HepG2 (cell line): Measurements from ENCODE around the gene CMTM8. TPM values are rescaled to one million over a fixed set of nuclear protein-coding genes. Genes with fewer than 3 reads are reported as not detected.
A peak's percentile ranks its signal among the peaks of the same experiment; 100 is the strongest.

ENCODE experiments used
- E2F5 ChIP-seq: sonication (generic); formaldehyde crosslinking; conservative IDR thresholded peaks from 2 replicates; pipeline ENCODE4 v1.4.0; 2020; ENCODE audit warnings: missing genetic modification reagents
- FOXM1 ChIP-seq: sonication (generic); formaldehyde crosslinking; IDR thresholded peaks from 2 replicates; pipeline ENCODE4 v1.5.0; 2020; ENCODE audit warnings: missing genetic modification reagents
- MEF2D ChIP-seq: sonication (generic); formaldehyde crosslinking; IDR thresholded peaks from 2 replicates; pipeline ENCODE4 v1.5.1; 2020; ENCODE audit warnings: mild to moderate bottlenecking, missing genetic modification reagents
- NFYC ChIP-seq: IDR thresholded peaks from 2 replicates; pipeline ENCODE4 v1.6.1; 2016; ENCODE audit warnings: missing genetic modification reagents, missing compliant biosample characterization
- SNAI1 ChIP-seq: sonication (generic); formaldehyde crosslinking; IDR thresholded peaks from 2 replicates; pipeline ENCODE4 v1.5.0; 2020; ENCODE audit warnings: mild to moderate bottlenecking, missing genetic modification reagents, borderline replicate concordance
- TFAP4 ChIP-seq: sonication (generic); IDR thresholded peaks from 2 replicates; pipeline ENCODE4 v1.6.1; 2016; ENCODE audit warnings: low read depth, borderline replicate concordance
- ZC3H4 ChIP-seq: sonication (generic); formaldehyde crosslinking; IDR thresholded peaks from 2 replicates; pipeline ENCODE4 v1.4.0; 2020; ENCODE audit warnings: missing genetic modification reagents, borderline replicate concordance
- ZFP41 ChIP-seq: sonication (generic); formaldehyde crosslinking; IDR thresholded peaks from 2 replicates; pipeline ENCODE4 v1.4.0; 2020; ENCODE audit warnings: mild to moderate bottlenecking, missing genetic modification reagents, borderline replicate concordance
- ZFYVE20 ChIP-seq: sonication (generic); formaldehyde crosslinking; IDR thresholded peaks from 2 replicates; pipeline ENCODE4 v1.8.0; 2023; ENCODE audit warnings: low read depth, mild to moderate bottlenecking, moderate library complexity, missing genetic modification reagents, borderline replicate concordance
- ZNF160 ChIP-seq: sonication (generic); formaldehyde crosslinking; IDR thresholded peaks from 2 replicates; pipeline ENCODE4 v1.8.0; 2022; ENCODE audit warnings: mild to moderate bottlenecking, inconsistent platforms, missing genetic modification reagents
- ZNF501 ChIP-seq: sonication (generic); formaldehyde crosslinking; IDR thresholded peaks from 2 replicates; pipeline ENCODE4 v1.5.1; 2020; ENCODE audit warnings: mild to moderate bottlenecking, moderate library complexity, missing genetic modification reagents
- ZNF577 ChIP-seq: sonication (generic); formaldehyde crosslinking; IDR thresholded peaks from 2 replicates; pipeline ENCODE4 v1.4.0; 2020; ENCODE audit warnings: mild to moderate bottlenecking, low read depth, missing genetic modification reagents, borderline replicate concordance
- ZNF607 ChIP-seq: sonication (generic); formaldehyde crosslinking; IDR thresholded peaks from 2 replicates; pipeline ENCODE4 v1.5.1; 2020; ENCODE audit warnings: missing genetic modification reagents, mild to moderate bottlenecking, borderline replicate concordance
- ZNF672 ChIP-seq: sonication (generic); formaldehyde crosslinking; IDR thresholded peaks from 2 replicates; pipeline ENCODE4 v1.8.1; 2022; ENCODE audit warnings: missing genetic modification reagents
- polyA plus RNA-seq, 8 experiments: library from polyadenylated mRNA; depleted of rRNA in 3 of 8; stranded (reverse) in 7 of 8; unstranded in 1 of 8; fragments of >200 nt; fragmentation: Illumina TruSeq in 4 of 8; extraction: Trizol in 4 of 8; gene quantifications; 2 replicates each; pipeline versions ENCODE4 v1.2.1 to v1.2.3, GENCODE V29; 2011 to 2016; ENCODE audit warnings: low read depth in 4 of 8, missing spikeins in 1 of 8, mixed read lengths in 1 of 8; ENCODE audit not compliant: insufficient read depth in 1 of 8
- total RNA-seq, 5 experiments: library from RNA; depleted of rRNA; stranded (reverse); fragments of >200 nt; fragmentation: Illumina TruSeq; extraction: Trizol; gene quantifications; 2 replicates each; pipeline ENCODE4 v1.2.3, GENCODE V29; 2016; ENCODE audit warnings: low read depth in 1 of 5

CMTM8 gene
- total and polyA plus RNA-seq, 2 of the 13 experiments (the other 11 are each of a cell fraction or from before 2014, with no cell fraction given), result 8.9 to 15.8 TPM

- TF ChIP-seq ZNF577 (CRISPR knock-in tag), result no peak
- TF ChIP-seq FOXM1, result no peak
- no peak for TF ChIP-seq E2F5
- TF ChIP-seq ZC3H4 (CRISPR knock-in tag), result no peak
- TF ChIP-seq ZNF607 (CRISPR knock-in tag), result no peak
- no peak for TF ChIP-seq NFYC
- no peak for TF ChIP-seq ZFYVE20 (CRISPR knock-in tag)
- TF ChIP-seq MEF2D (CRISPR knock-in tag), result no peak
- TF ChIP-seq ZFP41 (CRISPR knock-in tag), result no peak
- TF ChIP-seq ZNF501 (CRISPR knock-in tag), result peak; percentile 40; the same call in 1 of the 2 replicates
- TF ChIP-seq ZNF672 (CRISPR knock-in tag), result no peak
- no peak for TF ChIP-seq TFAP4
- 0 out of 2 replicates have a peak, but pooled peaks have one; percentile 11 for TF ChIP-seq SNAI1 (CRISPR knock-in tag)
- TF ChIP-seq ZNF160, result no peak
Observed at GRCh38 chr3:32392536-32393302, 154.2 kb downstream of the CMTM8 start (continued).
